Tibial nerve (tissue), 4 donors: Measurements from ENCODE around the gene SPHKAP.

Source experiments
- EP300 ChIP-seq, 2 donors: sonication (generic); formaldehyde crosslinking; IDR thresholded peaks; one replicate each; pipeline ENCODE4 v1.6.1; 2017; ENCODE audit warnings: antibody characterized with exemption in 2 of 2, mild to moderate bottlenecking in 1 of 2
- TF ChIP-seq, protein P1 (sequence below), 5 experiments: fragments of 200-600 bp in 3 of 5; fragments of 450-650 bp in 2 of 5; sonication (generic) in 3 of 5; IDR thresholded peaks; one replicate each; pipeline ENCODE4 v1.5.1; 2016 to 2019; ENCODE audit warnings: antibody characterized with exemption in 5 of 5, mild to moderate bottlenecking in 3 of 5, moderate library complexity in 2 of 5

DNA sequence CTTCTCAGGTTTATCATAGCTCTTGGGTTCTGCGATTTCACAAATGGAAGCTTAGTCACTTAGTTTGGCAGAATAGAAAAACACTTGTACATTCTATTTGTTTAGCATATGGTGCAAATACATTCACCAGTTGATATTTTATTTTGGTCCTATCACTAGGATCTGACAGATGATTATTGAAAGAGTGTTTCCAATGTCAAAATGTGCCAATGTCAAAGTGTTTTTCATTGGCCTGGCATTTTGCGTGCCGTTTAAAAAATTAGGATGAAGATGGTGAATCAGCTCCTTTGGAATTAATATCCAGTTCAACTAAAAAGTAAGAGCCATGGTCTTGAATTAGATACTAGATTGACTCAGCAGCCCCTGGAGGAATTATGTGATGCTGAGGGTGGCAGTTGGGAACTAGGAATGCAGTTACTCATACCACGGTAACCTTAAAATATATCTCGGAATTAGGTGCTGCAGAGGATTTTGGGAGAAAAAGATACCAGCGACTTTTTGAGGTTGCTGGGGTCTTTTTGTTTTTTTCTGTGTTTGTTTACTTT lies 87.0 kb downstream of the SPHKAP start:
- TF ChIP-seq, protein P1, sequence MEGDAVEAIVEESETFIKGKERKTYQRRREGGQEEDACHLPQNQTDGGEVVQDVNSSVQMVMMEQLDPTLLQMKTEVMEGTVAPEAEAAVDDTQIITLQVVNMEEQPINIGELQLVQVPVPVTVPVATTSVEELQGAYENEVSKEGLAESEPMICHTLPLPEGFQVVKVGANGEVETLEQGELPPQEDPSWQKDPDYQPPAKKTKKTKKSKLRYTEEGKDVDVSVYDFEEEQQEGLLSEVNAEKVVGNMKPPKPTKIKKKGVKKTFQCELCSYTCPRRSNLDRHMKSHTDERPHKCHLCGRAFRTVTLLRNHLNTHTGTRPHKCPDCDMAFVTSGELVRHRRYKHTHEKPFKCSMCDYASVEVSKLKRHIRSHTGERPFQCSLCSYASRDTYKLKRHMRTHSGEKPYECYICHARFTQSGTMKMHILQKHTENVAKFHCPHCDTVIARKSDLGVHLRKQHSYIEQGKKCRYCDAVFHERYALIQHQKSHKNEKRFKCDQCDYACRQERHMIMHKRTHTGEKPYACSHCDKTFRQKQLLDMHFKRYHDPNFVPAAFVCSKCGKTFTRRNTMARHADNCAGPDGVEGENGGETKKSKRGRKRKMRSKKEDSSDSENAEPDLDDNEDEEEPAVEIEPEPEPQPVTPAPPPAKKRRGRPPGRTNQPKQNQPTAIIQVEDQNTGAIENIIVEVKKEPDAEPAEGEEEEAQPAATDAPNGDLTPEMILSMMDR (IDR thresholded peaks at IDR 0.05), result no peak
- no peak for TF ChIP-seq EP300 (IDR thresholded peaks at IDR 0.05)
